Inflammatory macrophage treated with lipopolysaccharide for 4 hours (primary cell): ENCODE data around the gene RIT2.

Source experiments
- DNase-seq: peaks from one replicate; pipeline ENCODE4 v3.0.0-alpha.2; 2020

RIT2 gene

GRCh38 chr18:42922363-42922762 lies 193.1 kb downstream of the RIT2 start:
- no peak for DNase-seq

GRCh38 chr18:42921226-42921737 lies 194.2 kb downstream of the RIT2 start:
- no peak for DNase-seq

GRCh38 chr18:42920621-42921020 lies 194.9 kb downstream of the RIT2 start:
- no peak for DNase-seq

GRCh38 chr18:42915299-42915698 lies 200.2 kb downstream of the RIT2 start:
- no peak for DNase-seq

GRCh38 chr18:42914476-42914875 lies 201.0 kb downstream of the RIT2 start:
- DNase-seq: no peak

- no peak for DNase-seq
Observed at GRCh38 chr18:42909095-42909494, 206.4 kb downstream of the RIT2 start.

- no peak for DNase-seq
Observed at GRCh38 chr18:42906761-42907160, 208.7 kb downstream of the RIT2 start.

- DNase-seq: no peak
Observed at GRCh38 chr18:42901161-42901560, 214.3 kb downstream of the RIT2 start.

GRCh38 chr18:42893977-42894376 lies 221.5 kb downstream of the RIT2 start:
- DNase-seq: no peak

GRCh38 chr18:42892181-42892580 lies 223.3 kb downstream of the RIT2 start:
- no peak for DNase-seq

GRCh38 chr18:42891705-42892104 lies 223.8 kb downstream of the RIT2 start:
- DNase-seq: no peak

- DNase-seq: no peak
Observed at GRCh38 chr18:42883169-42883568, 232.3 kb downstream of the RIT2 start.

GRCh38 chr18:42882122-42882521 lies 233.4 kb downstream of the RIT2 start:
- no peak for DNase-seq

GRCh38 chr18:42872838-42873237 lies 242.6 kb downstream of the RIT2 start:
- no peak for DNase-seq

GRCh38 chr18:42864876-42865275 lies 250.6 kb downstream of the RIT2 start:
- no peak for DNase-seq

- DNase-seq: no peak
Observed at GRCh38 chr18:42861271-42861670, 254.2 kb downstream of the RIT2 start.

- DNase-seq: no peak
Observed at GRCh38 chr18:42860548-42860947, 254.9 kb downstream of the RIT2 start.

- no peak for DNase-seq
Observed at GRCh38 chr18:42860011-42860410, 255.5 kb downstream of the RIT2 start.

GRCh38 chr18:42854558-42854957 lies 260.9 kb downstream of the RIT2 start:
- no peak for DNase-seq

- DNase-seq: no peak
Observed at GRCh38 chr18:42850174-42851083, 265.1 kb downstream of the RIT2 start.

- no peak for DNase-seq
Observed at GRCh38 chr18:42839408-42839807, 276.1 kb downstream of the RIT2 start.

GRCh38 chr18:42838546-42839145 lies 276.8 kb downstream of the RIT2 start:
- DNase-seq: no peak

GRCh38 chr18:42830936-42831335 lies 284.5 kb downstream of the RIT2 start:
- no peak for DNase-seq

GRCh38 chr18:42828881-42829280 lies 286.6 kb downstream of the RIT2 start:
- DNase-seq: no peak
